ENCODE measurements around the gene ISG20L2.
A peak's percentile ranks its signal among the peaks of the same experiment; 100 is the strongest.

ISG20L2 gene

GRCh38 chr1:156772728-156773497, 44.3 kb upstream of the ISG20L2 start:
- in situ Hi-C loops (cut with MboI; ENCODE audit: low pct_unique_long_range_greater_than_20kb, low sequenced_read_pairs, unreplicated experiment) = no loop called here
- TF ChIP-seq, protein P1, sequence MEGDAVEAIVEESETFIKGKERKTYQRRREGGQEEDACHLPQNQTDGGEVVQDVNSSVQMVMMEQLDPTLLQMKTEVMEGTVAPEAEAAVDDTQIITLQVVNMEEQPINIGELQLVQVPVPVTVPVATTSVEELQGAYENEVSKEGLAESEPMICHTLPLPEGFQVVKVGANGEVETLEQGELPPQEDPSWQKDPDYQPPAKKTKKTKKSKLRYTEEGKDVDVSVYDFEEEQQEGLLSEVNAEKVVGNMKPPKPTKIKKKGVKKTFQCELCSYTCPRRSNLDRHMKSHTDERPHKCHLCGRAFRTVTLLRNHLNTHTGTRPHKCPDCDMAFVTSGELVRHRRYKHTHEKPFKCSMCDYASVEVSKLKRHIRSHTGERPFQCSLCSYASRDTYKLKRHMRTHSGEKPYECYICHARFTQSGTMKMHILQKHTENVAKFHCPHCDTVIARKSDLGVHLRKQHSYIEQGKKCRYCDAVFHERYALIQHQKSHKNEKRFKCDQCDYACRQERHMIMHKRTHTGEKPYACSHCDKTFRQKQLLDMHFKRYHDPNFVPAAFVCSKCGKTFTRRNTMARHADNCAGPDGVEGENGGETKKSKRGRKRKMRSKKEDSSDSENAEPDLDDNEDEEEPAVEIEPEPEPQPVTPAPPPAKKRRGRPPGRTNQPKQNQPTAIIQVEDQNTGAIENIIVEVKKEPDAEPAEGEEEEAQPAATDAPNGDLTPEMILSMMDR (IDR thresholded peaks at IDR 0.05; ENCODE audit: extremely low read depth, insufficient read depth, missing control alignments) = no peak
- DNase-seq (ENCODE audit: low spot score) = no peak

DNA sequence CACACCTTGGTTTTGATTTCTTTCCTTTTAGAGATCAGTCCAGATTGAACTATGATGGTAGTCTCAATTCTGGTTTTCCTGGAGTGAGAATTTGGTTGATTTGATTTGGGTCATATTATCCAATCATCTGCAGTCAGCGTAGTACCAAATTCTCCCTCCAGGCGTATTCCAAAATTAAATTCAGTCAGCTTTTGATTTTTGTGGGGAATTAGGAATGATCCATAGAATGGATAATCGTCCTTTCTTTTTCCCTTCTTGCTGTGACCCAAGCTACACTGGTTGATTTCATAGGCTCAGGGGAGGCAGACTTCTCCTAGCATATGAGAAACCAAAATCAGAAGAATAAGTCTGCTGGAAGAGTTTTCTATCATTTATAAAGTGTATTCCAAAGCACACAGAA, 43.7 kb upstream of the ISG20L2 start:
- in situ Hi-C loops (cut with MboI; ENCODE audit: low pct_unique_long_range_greater_than_20kb, low sequenced_read_pairs, unreplicated experiment) = no loop called here
- TF ChIP-seq, protein P1 (IDR thresholded peaks at IDR 0.05; ENCODE audit: extremely low read depth, insufficient read depth, missing control alignments) = no peak
- DNase-seq (ENCODE audit: low spot score) = no peak

- in situ Hi-C loops (cut with MboI; ENCODE audit: low pct_unique_long_range_greater_than_20kb, low sequenced_read_pairs, unreplicated experiment) = no loop called here
- TF ChIP-seq, protein P1 (IDR thresholded peaks at IDR 0.05; ENCODE audit: extremely low read depth, insufficient read depth, missing control alignments) = no peak
- DNase-seq (ENCODE audit: low spot score) = no peak
These were observed 40.2 kb upstream of the ISG20L2 start for GRCh38 chr1:156768610-156769295.

DNA sequence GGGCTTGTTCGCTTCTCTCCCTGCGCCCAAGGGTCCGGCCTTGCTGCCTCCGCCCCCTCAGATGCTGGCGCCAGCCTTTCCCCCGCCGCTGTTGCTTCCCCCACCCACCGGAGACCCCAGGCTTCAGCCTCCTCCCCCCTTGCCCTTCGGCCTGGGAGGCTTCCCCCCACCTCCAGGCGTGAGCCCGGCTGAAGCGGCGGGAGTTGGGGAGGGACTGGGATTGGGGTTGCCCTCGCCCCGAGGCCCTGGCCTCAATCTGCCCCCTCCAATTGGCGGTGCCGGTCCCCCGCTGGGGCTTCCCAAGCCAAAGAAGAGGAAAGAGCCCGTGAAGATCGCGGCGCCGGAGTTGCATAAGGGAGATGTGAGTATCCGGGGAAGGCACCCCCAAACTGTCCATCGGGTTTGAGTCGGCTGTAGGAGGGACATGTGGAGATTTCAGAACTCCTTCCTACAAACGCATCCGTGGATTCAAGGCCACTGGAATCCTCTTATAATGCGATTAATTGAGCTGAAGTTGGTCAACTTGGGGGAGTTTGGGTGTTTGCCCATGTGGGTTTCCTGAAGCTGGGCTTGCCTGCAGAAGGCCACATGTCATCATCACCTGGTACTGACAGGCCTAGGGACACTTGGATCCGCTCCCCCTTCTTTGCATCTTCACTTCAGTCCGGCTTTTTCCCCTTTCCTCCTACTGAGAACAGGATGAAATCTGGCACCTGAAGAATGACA, 39.5 kb upstream of the ISG20L2 start:
- in situ Hi-C loops (cut with MboI; ENCODE audit: low pct_unique_long_range_greater_than_20kb, low sequenced_read_pairs, unreplicated experiment) = no loop called here
- no peak for DNase-seq (ENCODE audit: low spot score)
- TF ChIP-seq, protein P1 (IDR thresholded peaks at IDR 0.05; ENCODE audit: extremely low read depth, insufficient read depth, missing control alignments) = no peak

GRCh38 chr1:156767101-156767878, 38.7 kb upstream of the ISG20L2 start, which contains the start of gene PRCC:
TSS of gene PRCC (plus strand) at chr1:156767535. CDS start at chr1:156767772, 237 bp downstream.
- peak; percentile 90 for DNase-seq (ENCODE audit: low spot score)
- TF ChIP-seq, protein P1 (IDR thresholded peaks at IDR 0.05; ENCODE audit: extremely low read depth, insufficient read depth, missing control alignments) = no peak
- in situ Hi-C loops (cut with MboI; ENCODE audit: low pct_unique_long_range_greater_than_20kb, low sequenced_read_pairs, unreplicated experiment) = no loop called here

Measured in GM13977 (cell line).